Spleen (tissue), 11 donors: ENCODE data around the gene FAM169A. TPM values are rescaled to one million over a fixed set of nuclear protein-coding genes. Genes with fewer than 3 reads are reported as not detected.

Experiments used
- DNase-seq: peaks from one replicate; pipeline ENCODE4 v3.0.0-alpha.2; 2020
- H3K27ac ChIP-seq, 8 donors: fragments of 200-600 bp; sonication (generic) in 7 of 8; 1 replicate in 4 of 8; 2 replicates in 4 of 8; pipeline versions ENCODE4 v1.5.0 to v1.8.0; 2016 to 2021; ENCODE audit warnings: inconsistent platforms in 4 of 8, mild to moderate bottlenecking in 4 of 8, moderate library complexity in 1 of 8
- H3K27me3 ChIP-seq, 7 donors: fragments of 200-600 bp; sonication (generic) in 6 of 7; replicated peaks in 1 of 7; 1 replicate in 4 of 7; 2 replicates in 3 of 7; pipeline versions ENCODE4 v1.5.0 to v1.8.0; 2016 to 2021; ENCODE audit warnings: inconsistent platforms in 3 of 7, mild to moderate bottlenecking in 1 of 7
- H3K36me3 ChIP-seq, 6 donors: fragments of 200-600 bp; sonication (generic) in 5 of 6; 1 replicate in 4 of 6; 2 replicates in 2 of 6; pipeline versions ENCODE4 v1.5.0 to v1.8.0; 2016 to 2021; ENCODE audit warnings: inconsistent platforms in 2 of 6
- H3K4me1 ChIP-seq, 6 donors: fragments of 200-600 bp; sonication (generic) in 5 of 6; 1 replicate in 3 of 6; 2 replicates in 3 of 6; pipeline versions ENCODE4 v1.5.0 to v1.8.0; 2016 to 2021; ENCODE audit warnings: inconsistent platforms in 3 of 6
- H3K4me3 ChIP-seq, 8 donors: fragments of 200-600 bp; sonication (generic) in 7 of 8; 1 replicate in 4 of 8; 2 replicates in 4 of 8; pipeline versions ENCODE4 v1.5.0 to v1.8.0; 2016 to 2021; ENCODE audit warnings: inconsistent platforms in 4 of 8, mild to moderate bottlenecking in 4 of 8, moderate library complexity in 2 of 8
- H3K9me3 ChIP-seq, 8 donors: fragments of 200-600 bp; sonication (generic) in 7 of 8; 1 replicate in 4 of 8; 2 replicates in 4 of 8; pipeline versions ENCODE4 v1.5.0 to v1.8.0; 2016 to 2021; ENCODE audit warnings: inconsistent platforms in 4 of 8
- CTCF ChIP-seq, 11 experiments: fragments of 200-600 bp in 7 of 11; fragments of 450-650 bp in 4 of 11; sonication (generic) in 4 of 11; IDR thresholded peaks in 8 of 11; conservative IDR thresholded peaks in 3 of 11; 1 replicate in 7 of 11; 2 replicates in 4 of 11; pipeline versions ENCODE4 v1.4.0 to v1.8.0; 2016 to 2021; ENCODE audit warnings: antibody characterized with exemption in 11 of 11, inconsistent platforms in 4 of 11, mild to moderate bottlenecking in 1 of 11
- POLR2A ChIP-seq, 3 donors: fragments of 450-650 bp; IDR thresholded peaks; one replicate each; pipeline ENCODE4 v1.5.1; 2017; ENCODE audit warnings: antibody characterized with exemption in 3 of 3, mild to moderate bottlenecking in 1 of 3
- POLR2AphosphoS5 ChIP-seq, 3 donors: sonication (generic); formaldehyde crosslinking; IDR thresholded peaks; one replicate each; pipeline ENCODE4 v1.5.1; 2017; ENCODE audit warnings: antibody characterized with exemption in 3 of 3
- WGBS, 5 donors: extraction: QIAGEN DNeasy Blood & Tissue Kit in 3 of 5; methylation state at CpG; one replicate each; pipeline versions ENCODE4 v1.1.5 to v1.1.7; 2013 to 2018; 5-methylcytosine and 5-hydroxymethylcytosine counted together
- intact Hi-C: fragments of 100-400 bp; cut with DNase I; formaldehyde crosslinking; loops from one replicate; pipeline ENCODE4 v1.15.0; 2023; ENCODE audit warnings: low total_unique reads
- polyA plus RNA-seq, 3 donors: library from polyadenylated mRNA; stranded (reverse); fragments of 200-250 nt; gene quantifications; one replicate each; pipeline ENCODE4 v1.2.1, GENCODE V29; 2013
- total RNA-seq, 7 donors: library from RNA; depleted of rRNA in 3 of 7; stranded (reverse); fragments of >200 nt in 3 of 7; fragmentation: NEBNext Ultra II Directional in 4 of 7; extraction: Animal tissue kit (Norgen Biotek cat#: 25700) in 4 of 7; gene quantifications; one replicate each; pipeline versions ENCODE4 v1.1.0 to v1.2.1, GENCODE V29; 2016 to 2021
- donor health status: healthy with polysubstance abuse.
- donor health status: DM: no; HTN: no; CAD: no; lungs with moderate emphysema.
- donor health status: DM: no; HTN: no; CAD: no.
- donor health status: Bipolar disorder and iron deficiency.
- donor health status: healthy.
- donor health status: DM: no; HTN: no; CAD: no.
- donor health status: DM: yes; HTN: yes; CAD: no.

FAM169A gene
- total and polyA plus RNA-seq, 10 donors = 1.1 to 16.8 (median 7.8) TPM

GRCh38 chr5:74833537-74834266 is 32.5 kb downstream of the FAM169A start:
- H3K27me3 ChIP-seq = no peaks in the 10 kb centered on the region
- intact Hi-C loops = no loop called here
- TF ChIP-seq POLR2A (IDR thresholded peaks at IDR 0.05) (no peak), POLR2AphosphoS5 (IDR thresholded peaks at IDR 0.05) (no peak), CTCF (IDR thresholded peaks at IDR 0.05 in 8 of 11, conservative IDR thresholded peaks at IDR 0.05 in 3 of 11) (no peak)
- no peaks in the 10 kb centered on the region for H3K4me1 ChIP-seq
- no peak for DNase-seq
- WGBS, 5 donors = 89 to 97% (median 92%) methylated on average over 3 of the region's 3 CpGs
- H3K27ac ChIP-seq = no peak overlapping the region
- H3K4me3 ChIP-seq = no peak overlapping the region
- H3K36me3 ChIP-seq = peaks cover 0 to 12% (median 0%) of the 10 kb centered on the region in 6 donors
- no peaks in the 10 kb centered on the region for H3K9me3 ChIP-seq

- intact Hi-C loops = no loop called here
- no peaks in the 10 kb centered on the region for H3K4me1 ChIP-seq
- H3K4me3 ChIP-seq = no peak overlapping the region
- H3K9me3 ChIP-seq = no peaks in the 10 kb centered on the region
- no peaks in the 10 kb centered on the region for H3K36me3 ChIP-seq
- no peak overlapping the region for H3K27ac ChIP-seq
- DNase-seq = no peak
- H3K27me3 ChIP-seq = no peaks in the 10 kb centered on the region
- 90 to 96% (median 94%) methylated on average over 7 of the region's 7 CpGs for WGBS, 5 donors
- TF ChIP-seq CTCF (IDR thresholded peaks at IDR 0.05 in 8 of 11, conservative IDR thresholded peaks at IDR 0.05 in 3 of 11) = no peak
- TF ChIP-seq POLR2AphosphoS5 (IDR thresholded peaks at IDR 0.05) = no peak
- TF ChIP-seq POLR2A (IDR thresholded peaks at IDR 0.05) = no peak
These were observed 36.8 kb downstream of the FAM169A start for GRCh38 chr5:74829413-74829812.

DNA sequence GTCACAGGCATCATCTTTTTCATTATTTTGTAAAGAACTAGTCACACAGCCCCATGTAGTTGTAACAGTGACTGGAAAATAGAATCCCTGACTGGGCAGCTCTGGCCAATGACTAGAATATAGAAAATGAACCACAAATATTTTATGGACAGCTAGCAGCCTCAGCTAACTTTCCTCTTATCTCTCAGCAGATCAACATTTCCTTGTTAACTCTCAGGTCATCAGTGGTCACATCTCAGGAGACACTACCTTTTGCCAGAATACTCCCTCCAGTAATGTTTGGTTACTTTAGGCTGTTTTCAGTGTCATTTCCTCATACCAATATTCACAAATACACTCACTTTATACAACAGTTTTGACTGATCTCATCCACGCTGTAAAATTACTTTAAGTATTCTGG is 43.9 kb downstream of the FAM169A start:
- no peak for DNase-seq
- H3K9me3 ChIP-seq = no peaks in the 10 kb centered on the region
- no peak overlapping the region for H3K4me3 ChIP-seq
- no peak overlapping the region for H3K27ac ChIP-seq
- H3K4me1 ChIP-seq = no peaks in the 10 kb centered on the region
- intact Hi-C loops = no loop called here
- TF ChIP-seq POLR2AphosphoS5 (IDR thresholded peaks at IDR 0.05) (no peak), POLR2A (IDR thresholded peaks at IDR 0.05) (no peak), CTCF (IDR thresholded peaks at IDR 0.05 in 8 of 11, conservative IDR thresholded peaks at IDR 0.05 in 3 of 11) (no peak)
- H3K36me3 ChIP-seq = no peaks in the 10 kb centered on the region
- no peaks in the 10 kb centered on the region for H3K27me3 ChIP-seq
- WGBS, 5 donors = 91 to 96% (median 95%) methylated on average over 1 of the region's 1 CpG

GRCh38 chr5:74816875-74817274 is 49.3 kb downstream of the FAM169A start:
- intact Hi-C loops = no loop called here

More at GRCh38 chr5:74816875-74817274, 49.3 kb downstream of the FAM169A start:
- Histone ChIP-seq H3K4me3 (no peak overlapping the region), H3K27ac (no peak overlapping the region), H3K9me3 (no peaks in the 10 kb centered on the region), H3K4me1 (no peaks in the 10 kb centered on the region), H3K27me3 (no peaks in the 10 kb centered on the region), H3K36me3 (peaks cover 0 to 13% (median 0%) of the 10 kb centered on the region in 6 donors)
- no peak for DNase-seq
- TF ChIP-seq POLR2AphosphoS5 (IDR thresholded peaks at IDR 0.05) = no peak
- no peak for TF ChIP-seq CTCF (IDR thresholded peaks at IDR 0.05 in 8 of 11, conservative IDR thresholded peaks at IDR 0.05 in 3 of 11)
- TF ChIP-seq POLR2A (IDR thresholded peaks at IDR 0.05) = no peak
- 47 to 77% (median 49%) methylated on average over 1 of the region's 1 CpG for WGBS, 5 donors
